Common myeloid progenitor, CD34-positive (primary cell): Measurements from ENCODE around the gene GPATCH8.

Source experiments
- CTCF ChIA-PET: fragments of 350-600 bp; sonication (Branson Sonifier 250); formaldehyde crosslinking; loops from one replicate; lab custom pipeline; 2021; ENCODE audit warnings: antibody characterized with exemption; lab: Charles Lee
- POLR2A ChIA-PET: fragments of 350-600 bp; sonication (Branson Sonifier 250); formaldehyde crosslinking; loops from one replicate; lab custom pipeline; 2021; ENCODE audit warnings: antibody characterized with exemption; lab: Charles Lee
- DNase-seq, 3 donors: peaks; one replicate each; pipeline versions ENCODE4 v3.0.0 to v3.0.0-alpha.2; 2013
- H3K27ac ChIP-seq, 2 experiments: 1 replicate in 1 of 2; 2 replicates in 1 of 2; pipeline ENCODE4 v1.7.0; 2013; ENCODE audit warnings: inconsistent platforms in 2 of 2, low read length in 2 of 2, mild to moderate bottlenecking in 2 of 2, low read depth in 1 of 2, moderate library complexity in 1 of 2; ENCODE audit not compliant: severe bottlenecking in 2 of 2, insufficient read depth in 1 of 2, poor library complexity in 1 of 2
- H3K27me3 ChIP-seq, 5 experiments: replicated peaks in 2 of 5; 1 replicate in 3 of 5; 2 replicates in 2 of 5; pipeline versions ENCODE4 v1.6.1 to v1.7.0; 2013; ENCODE audit warnings: low read length in 4 of 5, mild to moderate bottlenecking in 2 of 5, moderate library complexity in 2 of 5, inconsistent platforms in 1 of 5; ENCODE audit not compliant: insufficient read depth in 5 of 5, control insufficient read depth in 4 of 5
- H3K36me3 ChIP-seq, 4 experiments: 1 replicate in 2 of 4; 2 replicates in 2 of 4; pipeline versions ENCODE4 v1.6.1 to v1.7.0; 2013; ENCODE audit warnings: low read length in 3 of 4, control low read depth in 1 of 4, mild to moderate bottlenecking in 1 of 4; ENCODE audit not compliant: control insufficient read depth in 4 of 4, insufficient read depth in 4 of 4
- H3K4me1 ChIP-seq, 4 experiments: 1 replicate in 3 of 4; 2 replicates in 1 of 4; pipeline versions ENCODE4 v1.6.1 to v1.7.1; 2013; ENCODE audit warnings: low read length in 3 of 4, mild to moderate bottlenecking in 3 of 4, control low read depth in 1 of 4, inconsistent platforms in 1 of 4, moderate library complexity in 1 of 4; ENCODE audit not compliant: control insufficient read depth in 4 of 4, insufficient read depth in 4 of 4; ENCODE audit errors: control extremely low read depth in 1 of 4
- H3K4me3 ChIP-seq, 7 experiments: 1 replicate in 4 of 7; 2 replicates in 3 of 7; pipeline versions ENCODE4 v1.5.1 to v1.7.0; 2013; ENCODE audit warnings: mild to moderate bottlenecking in 7 of 7, low read length in 6 of 7, moderate library complexity in 6 of 7, inconsistent platforms in 2 of 7, low read depth in 2 of 7, control low read depth in 1 of 7; ENCODE audit not compliant: insufficient read depth in 4 of 7, control insufficient read depth in 1 of 7; ENCODE audit errors: extremely low read depth in 1 of 7
- H3K9me3 ChIP-seq, 5 experiments: 1 replicate in 4 of 5; 2 replicates in 1 of 5; pipeline versions ENCODE4 v1.6.1 to v1.7.1; 2013; ENCODE audit warnings: low read length in 4 of 5, mild to moderate bottlenecking in 2 of 5, inconsistent platforms in 1 of 5, low read depth in 1 of 5, moderate library complexity in 1 of 5; ENCODE audit not compliant: control insufficient read depth in 4 of 5, insufficient read depth in 2 of 5; ENCODE audit errors: control extremely low read depth in 1 of 5
- WGBS: methylation state at CpG from one replicate; pipeline ENCODE4 v1.1.5; 2013; ENCODE audit not compliant: insufficient coverage; 5-methylcytosine and 5-hydroxymethylcytosine counted together

GPATCH8 gene

GRCh38 chr17:44353672-44354331 is 149.4 kb downstream of the GPATCH8 start:
- Histone ChIP-seq H3K4me1 (peaks cover 0 to 19% (median 7%) of the 10 kb centered on the region in 4 experiments), H3K9me3 (no peaks in the 10 kb centered on the region), H3K27ac (no peak overlapping the region), H3K36me3 (peaks cover 0 to 33% (median 24%) of the 10 kb centered on the region in 4 experiments), H3K27me3 (peaks cover 0 to 4% (median 0%) of the 10 kb centered on the region in 5 experiments), H3K4me3 (peak overlapping the region in 5 of 7 experiments; percentile 1 to 69 (median 57))
- peak in 2 of 3 donors; percentile 48 to 63 for DNase-seq
- ChIA-PET POLR2A (interaction anchor here (0.5 kb wide), 1 partner anchor 317 kb away, joined by 4 read pairs; no protein-coding TSS in a partner anchor), CTCF (interaction anchor here (0.9 to 10.1 kb wide), 12 partner anchors 8 to 168 kb away, joined by 3 to 84 read pairs (median 4); partner anchors contain the start of genes GRN and ITGA2B)
- WGBS: 16% methylated on average over 50 of the region's 98 CpGs

DNA sequence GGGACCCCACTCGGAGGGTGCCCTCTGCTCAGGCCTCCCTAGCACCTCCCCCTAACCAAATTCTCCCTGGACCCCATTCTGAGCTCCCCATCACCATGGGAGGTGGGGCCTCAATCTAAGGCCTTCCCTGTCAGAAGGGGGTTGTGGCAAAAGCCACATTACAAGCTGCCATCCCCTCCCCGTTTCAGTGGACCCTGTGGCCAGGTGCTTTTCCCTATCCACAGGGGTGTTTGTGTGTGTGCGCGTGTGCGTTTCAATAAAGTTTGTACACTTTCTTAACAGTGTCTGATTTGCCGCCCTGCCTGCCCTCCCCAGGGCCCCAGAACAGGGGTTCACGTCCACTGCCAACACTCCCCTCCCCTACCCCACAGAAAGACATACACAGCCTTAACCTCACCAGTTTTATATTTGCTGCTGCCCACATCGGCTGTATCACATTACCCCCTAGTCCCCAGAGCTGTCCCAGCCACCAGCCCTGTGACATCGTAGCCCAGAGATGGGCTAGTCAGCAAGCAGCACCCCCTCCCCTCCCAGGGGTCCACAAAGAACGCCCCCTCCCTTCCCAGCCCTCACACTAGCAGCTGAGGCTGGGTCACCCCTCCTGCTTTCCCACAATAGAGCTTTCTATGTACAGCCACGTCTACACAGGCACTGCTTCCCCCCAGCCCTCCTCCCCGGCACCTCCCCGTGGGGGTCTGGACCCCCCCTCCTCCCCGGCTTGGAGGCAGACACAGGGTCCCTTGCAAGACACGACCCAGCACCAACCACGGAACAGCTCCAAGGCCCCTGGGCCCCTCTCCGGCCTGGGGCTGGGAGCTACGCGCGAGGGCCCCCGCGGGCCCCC is 150.2 kb downstream of the GPATCH8 start:
- ChIA-PET POLR2A (no interaction called here), CTCF (interaction anchor here (0.9 to 10.1 kb wide), 10 partner anchors 8 to 170 kb away, joined by 3 to 84 read pairs (median 4); no protein-coding TSS in a partner anchor)
- no peaks in the 10 kb centered on the region for H3K9me3 ChIP-seq
- H3K4me3 ChIP-seq: peak overlapping the region in 4 of 7 experiments; percentile 36 to 69 (median 62)
- peaks cover 3 to 24% (median 13%) of the 10 kb centered on the region in 4 experiments for H3K4me1 ChIP-seq
- 41% methylated on average over 21 of the region's 22 CpGs for WGBS
- no peak overlapping the region for H3K27ac ChIP-seq
- peak in 1 of 3 donors; percentile 30 for DNase-seq
- peaks cover 0 to 4% (median 0%) of the 10 kb centered on the region in 5 experiments for H3K27me3 ChIP-seq
- peaks cover 0 to 33% (median 22%) of the 10 kb centered on the region in 4 experiments for H3K36me3 ChIP-seq

GRCh38 chr17:44351961-44352827 is 151.0 kb downstream of the GPATCH8 start:
- Histone ChIP-seq H3K9me3 (no peaks in the 10 kb centered on the region), H3K4me1 (peaks cover 5 to 27% (median 18%) of the 10 kb centered on the region in 4 experiments), H3K27ac (no peak overlapping the region), H3K27me3 (peaks cover 0 to 4% (median 0%) of the 10 kb centered on the region in 5 experiments), H3K4me3 (no peak overlapping the region), H3K36me3 (peaks cover 0 to 33% (median 22%) of the 10 kb centered on the region in 4 experiments)
- CTCF ChIA-PET: interaction anchor here (0.6 to 10.1 kb wide), 14 partner anchors 9 to 259 kb away, joined by 3 to 84 read pairs (median 4); no protein-coding TSS in a partner anchor
- DNase-seq: no peak
- 93% methylated on average over 36 of the region's 36 CpGs for WGBS
- POLR2A ChIA-PET: no interaction called here

DNA sequence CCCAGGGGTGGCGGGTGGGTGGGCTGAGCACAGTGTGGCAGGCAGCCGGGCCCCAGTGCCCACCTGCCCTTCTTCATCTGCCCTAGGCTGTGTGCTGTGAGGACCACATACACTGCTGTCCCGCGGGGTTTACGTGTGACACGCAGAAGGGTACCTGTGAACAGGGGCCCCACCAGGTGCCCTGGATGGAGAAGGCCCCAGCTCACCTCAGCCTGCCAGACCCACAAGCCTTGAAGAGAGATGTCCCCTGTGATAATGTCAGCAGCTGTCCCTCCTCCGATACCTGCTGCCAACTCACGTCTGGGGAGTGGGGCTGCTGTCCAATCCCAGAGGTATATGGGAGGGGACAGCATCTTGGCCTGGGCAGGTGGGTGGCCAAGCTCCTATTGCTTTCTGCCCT is 151.7 kb downstream of the GPATCH8 start:
- WGBS: 96% methylated on average over 7 of the region's 8 CpGs
- peaks cover 0 to 4% (median 0%) of the 10 kb centered on the region in 5 experiments for H3K27me3 ChIP-seq
- H3K4me1 ChIP-seq: peaks cover 5 to 27% (median 18%) of the 10 kb centered on the region in 4 experiments
- ChIA-PET POLR2A (no interaction called here), CTCF (interaction anchor here (0.6 to 10.1 kb wide), 13 partner anchors 10 to 259 kb away, joined by 3 to 84 read pairs (median 5); no protein-coding TSS in a partner anchor)
- H3K4me3 ChIP-seq: no peak overlapping the region
- H3K36me3 ChIP-seq: peaks cover 0 to 33% (median 22%) of the 10 kb centered on the region in 4 experiments
- no peaks in the 10 kb centered on the region for H3K9me3 ChIP-seq
- H3K27ac ChIP-seq: no peak overlapping the region
- DNase-seq: no peak

DNA sequence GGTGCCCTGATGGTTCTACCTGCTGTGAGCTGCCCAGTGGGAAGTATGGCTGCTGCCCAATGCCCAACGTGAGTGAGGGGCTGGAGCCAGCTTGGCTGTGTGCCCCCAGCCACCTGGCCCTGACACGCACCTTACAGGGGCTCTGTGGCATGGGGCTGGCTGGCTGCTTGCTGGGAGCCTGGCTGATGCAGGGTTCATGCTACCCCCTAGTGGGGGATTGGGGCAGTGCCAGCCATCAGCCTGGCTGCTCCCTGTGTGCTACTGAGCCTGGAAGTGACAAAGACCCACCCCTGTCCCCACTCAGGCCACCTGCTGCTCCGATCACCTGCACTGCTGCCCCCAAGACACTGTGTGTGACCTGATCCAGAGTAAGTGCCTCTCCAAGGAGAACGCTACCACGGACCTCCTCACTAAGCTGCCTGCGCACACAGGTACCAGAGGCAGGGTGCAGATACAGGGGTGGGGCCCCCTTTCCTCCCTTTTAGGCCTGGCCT is 152.4 kb downstream of the GPATCH8 start:
- H3K4me1 ChIP-seq: peaks cover 5 to 32% (median 24%) of the 10 kb centered on the region in 4 experiments
- ChIA-PET CTCF (interaction anchor here (1.1 to 10.1 kb wide), 13 partner anchors 9 to 260 kb away, joined by 3 to 84 read pairs (median 5); no protein-coding TSS in a partner anchor), POLR2A (interaction anchor here (1.0 kb wide), 1 partner anchor 149 kb away, joined by 3 read pairs; no protein-coding TSS in a partner anchor)
- WGBS: 53% methylated on average over 4 of the region's 6 CpGs
- DNase-seq: peak; percentile 72 to 81 (median 73)
- peaks cover 0 to 4% (median 0%) of the 10 kb centered on the region in 5 experiments for H3K27me3 ChIP-seq
- no peaks in the 10 kb centered on the region for H3K9me3 ChIP-seq
- no peak overlapping the region for H3K4me3 ChIP-seq
- peaks cover 0 to 33% (median 20%) of the 10 kb centered on the region in 4 experiments for H3K36me3 ChIP-seq
- H3K27ac ChIP-seq: no peak overlapping the region

DNA sequence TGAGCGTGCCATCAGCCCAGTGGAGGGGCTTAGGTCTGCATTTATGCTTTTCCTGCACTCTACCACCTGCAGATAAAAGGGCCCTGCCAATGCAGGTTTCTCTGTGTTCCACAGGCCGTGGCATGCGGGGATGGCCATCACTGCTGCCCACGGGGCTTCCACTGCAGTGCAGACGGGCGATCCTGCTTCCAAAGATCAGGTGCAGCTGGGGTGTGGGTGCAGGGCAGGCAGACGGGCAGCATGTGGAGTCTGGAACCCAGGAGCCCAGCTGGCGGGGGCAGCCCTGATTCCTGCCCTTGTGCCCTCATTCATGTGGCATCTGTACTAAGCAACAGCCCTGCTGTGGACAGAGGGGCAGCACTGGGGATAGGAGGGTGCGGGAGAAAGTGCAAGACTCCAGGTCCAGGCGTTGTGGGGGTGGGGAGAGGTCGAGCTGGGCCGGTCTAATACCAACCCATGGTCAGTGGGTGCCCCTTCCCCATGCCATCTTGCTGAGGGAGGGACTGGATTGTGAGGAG is 153.6 kb downstream of the GPATCH8 start:
- 97% methylated on average over 8 of the region's 12 CpGs for WGBS
- POLR2A ChIA-PET: no interaction called here

More for the DNA sequence above, 153.6 kb downstream of the GPATCH8 start:
- peaks cover 5 to 33% (median 30%) of the 10 kb centered on the region in 4 experiments for H3K4me1 ChIP-seq
- CTCF ChIA-PET: interaction anchor here (0.6 to 10.1 kb wide), 13 partner anchors 8 to 313 kb away, joined by 3 to 84 read pairs (median 5); no protein-coding TSS in a partner anchor
- no peak overlapping the region for H3K4me3 ChIP-seq
- DNase-seq: no peak
- no peaks in the 10 kb centered on the region for H3K9me3 ChIP-seq
- no peak overlapping the region for H3K27ac ChIP-seq
- peaks cover 0 to 4% (median 0%) of the 10 kb centered on the region in 5 experiments for H3K27me3 ChIP-seq
- H3K36me3 ChIP-seq: peaks cover 0 to 33% (median 20%) of the 10 kb centered on the region in 4 experiments
